ENCODE measurements around the gene SHISAL2A. TPM values are rescaled to one million over a fixed set of nuclear protein-coding genes. Genes with fewer than 3 reads are reported as not detected.

SHISAL2A gene
- total and polyA plus RNA-seq, 2 of the 4 experiments (the other 2 are of a cell fraction), result not detected

- WGBS, 2 experiments (ENCODE audit: extremely low coverage in 2 of 2, insufficient read length in 1 of 2), result 14% methylated on average over 36 of the region's 97 CpGs; no CpG with 5 or more reads in 1 of the 2 experiments
- peak within 1 kb of the TSS; percentile 61 for H3K9ac ChIP-seq (ENCODE audit: low read depth, low read length)
- H3K9me3 ChIP-seq (ENCODE audit: control insufficient read depth, insufficient read depth, low read length), result no peaks in the 10 kb centered on the region
- DNase-seq, result peak; percentile 39
- dilution Hi-C loops (cut with HindIII; ENCODE audit: low sequenced_read_pairs, unreplicated experiment), result no loop called here
- CTCF ChIA-PET, result interaction anchor here (0.5 kb wide), 1 partner anchor 34 kb away, joined by 6 read pairs; no protein-coding TSS in a partner anchor
- H3K18ac ChIP-seq (ENCODE audit: low read depth, low read length), result peak within 1 kb of the TSS; percentile 32; the same call in 1 of the 2 replicates
- H3K79me1 ChIP-seq (ENCODE audit: low read depth in 1 of 2, low read length in 2 of 2), result no peaks in the 10 kb centered on the region
- peak within 1 kb of the TSS; percentile 69 for H3K14ac ChIP-seq (replicated peaks; ENCODE audit: low read depth, low read length)
- no peaks in the 10 kb centered on the region for H3K36me3 ChIP-seq (ENCODE audit: control insufficient read depth, insufficient read depth, low read length)
- H4K20me1 ChIP-seq (ENCODE audit: insufficient read depth, low read length), result no peaks in the 10 kb centered on the region
- H3K4ac ChIP-seq (ENCODE audit: low read depth, low read length), result peak within 1 kb of the TSS; percentile 30
- H2BK5ac ChIP-seq (ENCODE audit: low read depth, low read length, poor library complexity, severe bottlenecking), result no peak within 1 kb of the TSS
- H4K91ac ChIP-seq (ENCODE audit: insufficient read depth, low read depth, low read length), result peak within 1 kb of the TSS; percentile 49
- peak within 1 kb of the TSS; percentile 90 for H2AFZ ChIP-seq (replicated peaks; ENCODE audit: low read length, poor library complexity)
- H2AK5ac ChIP-seq (ENCODE audit: low read depth, low read length), result 0 out of 2 replicates have a peak within 1 kb of the TSS, but pooled peaks have one; percentile 9
- peak within 1 kb of the TSS; percentile 20 to 82; a peak in 3 of 4 replicates for H4K8ac ChIP-seq (ENCODE audit: low read depth in 2 of 2, low read length in 2 of 2)
- H3K23ac ChIP-seq (ENCODE audit: low read depth, low read length), result peak within 1 kb of the TSS; percentile 42
- H3K27me3 ChIP-seq (ENCODE audit: control insufficient read depth, insufficient read depth, low read length), result peaks cover 13% of the 10 kb centered on the region
- POLR2A ChIA-PET (ENCODE audit: unreplicated experiment), result no interaction called here
- H3K56ac ChIP-seq (ENCODE audit: extremely low read depth, insufficient read depth, low read length), result no peak within 1 kb of the TSS
- H3K4me3 ChIP-seq (ENCODE audit: insufficient read depth, low read depth, low read length), result peak within 1 kb of the TSS; percentile 34
- H3K4me1 ChIP-seq (ENCODE audit: control insufficient read depth, insufficient read depth, low read length), result peaks cover 5% of the 10 kb centered on the region; the same call in 1 of the 2 replicates
- H3K4me2 ChIP-seq (ENCODE audit: low read depth, low read length), result peak within 1 kb of the TSS; percentile 67; the same call in 1 of the 2 replicates
- peaks cover 7% of the 10 kb centered on the region for H3K9me1 ChIP-seq (ENCODE audit: insufficient read depth, low read length)
- peak; percentile 75 for ATAC-seq (ENCODE audit: low read depth)
- BruUV-seq (replicated peaks), result no TSS peak
- H2AK9ac ChIP-seq (replicated peaks; ENCODE audit: low read depth, low read length, poor library complexity), result peak within 1 kb of the TSS; percentile 57
- H2BK15ac ChIP-seq (ENCODE audit: low read depth, low read length), result no peak within 1 kb of the TSS; the same call in 2 of the 3 replicates
- TF ChIP-seq ELK1 (IDR thresholded peaks at IDR 0.05; ENCODE audit: borderline replicate concordance, low read depth, low read length) (no peak), CTCF (conservative IDR thresholded peaks at IDR 0.05; ENCODE audit: low read depth, low read length) (no peak), MAFK (IDR thresholded peaks at IDR 0.05; ENCODE audit: low read depth, low read length) (no peak), BHLHE40 (IDR thresholded peaks at IDR 0.05; ENCODE audit: low read depth, low read length) (no peak), USF2 (IDR thresholded peaks at IDR 0.05; ENCODE audit: low read depth, low read length) (no peak), RFX5 (IDR thresholded peaks at IDR 0.05; ENCODE audit: low read depth, low read length) (no peak), NFE2L2 (IDR thresholded peaks at IDR 0.05; ENCODE audit: low read depth, low read length) (no peak), POLR2A (IDR thresholded peaks at IDR 0.05; ENCODE audit: low read depth, low read length) (no peak), FOS (IDR thresholded peaks at IDR 0.05; ENCODE audit: low read depth, low read length) (no peak), SMC3 (IDR thresholded peaks at IDR 0.05; ENCODE audit: low read depth, low read length) (no peak), RAD21 (IDR thresholded peaks at IDR 0.05; ENCODE audit: low read length) (no peak), RCOR1 (IDR thresholded peaks at IDR 0.05; ENCODE audit: insufficient replicate concordance, low read length) (no peak), CHD1 (IDR thresholded peaks at IDR 0.05; ENCODE audit: low read depth, low read length) (no peak)
- H2BK120ac ChIP-seq (ENCODE audit: low read depth, low read length), result peak within 1 kb of the TSS; percentile 40; the same call in 1 of the 2 replicates
- peak within 1 kb of the TSS; percentile 86 for H4K5ac ChIP-seq (ENCODE audit: low read depth, low read length)
- H2BK20ac ChIP-seq (ENCODE audit: low read depth, low read length), result no peak within 1 kb of the TSS
- in situ Hi-C loops (cut with MboI; ENCODE audit: low sequenced_read_pairs), result no loop called here
- H3K27ac ChIP-seq (ENCODE audit: insufficient read depth, low read length), result peak within 1 kb of the TSS; percentile 42; the same call in 1 of the 2 replicates
- intact Hi-C loops (cut with micrococcal nuclease), result no loop called here
Observed at GRCh38 chr1:52601991-52602855, 30.7 kb upstream of the SHISAL2A start, which contains the start of gene GPX7. Gene GPX7 (plus strand): TSS chr1:52602371. CDS start chr1:52602410, 39 bp downstream.
